Smooth muscle cell (in vitro differentiated cells): ENCODE results near the gene CCDC190. TPM values are rescaled to one million over a fixed set of nuclear protein-coding genes. Genes with fewer than 3 reads are reported as not detected.

ENCODE experiments used
- DNase-seq: peaks from one replicate; lab custom pipeline; 2025; ENCODE audit not compliant: unreplicated experiment; lab: John Stamatoyannopoulos, UW
- H2AFZ ChIP-seq: fragments of 200-600 bp; sonication (generic); 2 replicates; pipeline ENCODE4 v1.6.0; 2016; ENCODE audit warnings: antibody characterized with exemption, low read depth, mild to moderate bottlenecking
- H3F3A ChIP-seq: fragments of 200-600 bp; sonication (generic); 2 replicates; pipeline ENCODE4 v1.6.0; 2017; ENCODE audit warnings: antibody characterized with exemption, low read depth
- H3K27ac ChIP-seq: fragments of 200-600 bp; sonication (generic); 2 replicates; pipeline ENCODE4 v1.5.1; 2016; ENCODE audit warnings: low read depth, mild to moderate bottlenecking
- H3K27me3 ChIP-seq: fragments of 200-600 bp; sonication (generic); 2 replicates; pipeline ENCODE4 v1.6.1; 2016; ENCODE audit warnings: low read depth, mild to moderate bottlenecking
- H3K36me3 ChIP-seq: fragments of 200-600 bp; sonication (generic); 2 replicates; pipeline ENCODE4 v1.5.1; 2016; ENCODE audit warnings: low read depth
- H3K4me1 ChIP-seq: fragments of 200-600 bp; sonication (generic); 2 replicates; pipeline ENCODE4 v1.5.1; 2016; ENCODE audit warnings: low read depth
- H3K4me2 ChIP-seq: fragments of 200-600 bp; sonication (generic); 2 replicates; pipeline ENCODE4 v1.6.0; 2016; ENCODE audit warnings: mild to moderate bottlenecking
- H3K4me3 ChIP-seq: fragments of 200-600 bp; sonication (generic); 2 replicates; pipeline ENCODE4 v1.5.1; 2016; ENCODE audit warnings: mild to moderate bottlenecking
- H3K79me2 ChIP-seq: fragments of 200-600 bp; sonication (generic); 2 replicates; pipeline ENCODE4 v1.6.0; 2016; ENCODE audit warnings: low read depth, mild to moderate bottlenecking
- H3K9ac ChIP-seq: fragments of 200-600 bp; sonication (generic); 2 replicates; pipeline ENCODE4 v1.6.0; 2016; ENCODE audit warnings: low read depth
- H3K9me3 ChIP-seq: fragments of 200-600 bp; sonication (generic); replicated peaks from 2 replicates; pipeline ENCODE4 v1.5.1; 2016; ENCODE audit warnings: low read depth
- H4K20me1 ChIP-seq: fragments of 200-600 bp; sonication (generic); 2 replicates; pipeline ENCODE4 v1.6.0; 2016; ENCODE audit warnings: low read depth
- WGBS: methylation state at CpG from one replicate; pipeline ENCODE4 v1.1.7; 2016; ENCODE audit warnings: low lambda C conversion rate; 5-methylcytosine and 5-hydroxymethylcytosine counted together
- polyA plus RNA-seq: library from polyadenylated mRNA; unstranded; fragments of >200 nt; fragmentation: Nextera tagmentation; extraction: Ambion mirVana; gene quantifications from 2 replicates; pipeline ENCODE4 v1.2.1, GENCODE V29; 2016
- total RNA-seq: library from RNA; depleted of rRNA; stranded (reverse); fragments of >200 nt; gene quantifications from 2 replicates; pipeline ENCODE4 v1.2.3, GENCODE V29; 2014
- TF ChIP-seq, protein P1 (sequence below): fragments of 200-600 bp; sonication (generic); IDR thresholded peaks from 2 replicates; pipeline ENCODE4 v1.5.1; 2017; ENCODE audit warnings: borderline replicate concordance, mild to moderate bottlenecking, antibody characterized with exemption; ENCODE audit not compliant: insufficient read depth, poor library complexity, severe bottlenecking

Gene CCDC190
- total and polyA plus RNA-seq, 2 experiments from 2014 or later: not detected

- H4K20me1 ChIP-seq: no peaks in the 10 kb centered on the region
- H3K4me2 ChIP-seq: no peak overlapping the region
- no peak for DNase-seq
- peaks cover 16% of the 10 kb centered on the region for H3F3A ChIP-seq
- WGBS: 95% methylated on average over 3 of the region's 3 CpGs
- no peaks in the 10 kb centered on the region for H3K36me3 ChIP-seq
- no peaks in the 10 kb centered on the region for H3K27me3 ChIP-seq
- no peak overlapping the region for H3K27ac ChIP-seq
- H2AFZ ChIP-seq: no peak overlapping the region
- no peaks in the 10 kb centered on the region for H3K9me3 ChIP-seq
- TF ChIP-seq, protein P1, sequence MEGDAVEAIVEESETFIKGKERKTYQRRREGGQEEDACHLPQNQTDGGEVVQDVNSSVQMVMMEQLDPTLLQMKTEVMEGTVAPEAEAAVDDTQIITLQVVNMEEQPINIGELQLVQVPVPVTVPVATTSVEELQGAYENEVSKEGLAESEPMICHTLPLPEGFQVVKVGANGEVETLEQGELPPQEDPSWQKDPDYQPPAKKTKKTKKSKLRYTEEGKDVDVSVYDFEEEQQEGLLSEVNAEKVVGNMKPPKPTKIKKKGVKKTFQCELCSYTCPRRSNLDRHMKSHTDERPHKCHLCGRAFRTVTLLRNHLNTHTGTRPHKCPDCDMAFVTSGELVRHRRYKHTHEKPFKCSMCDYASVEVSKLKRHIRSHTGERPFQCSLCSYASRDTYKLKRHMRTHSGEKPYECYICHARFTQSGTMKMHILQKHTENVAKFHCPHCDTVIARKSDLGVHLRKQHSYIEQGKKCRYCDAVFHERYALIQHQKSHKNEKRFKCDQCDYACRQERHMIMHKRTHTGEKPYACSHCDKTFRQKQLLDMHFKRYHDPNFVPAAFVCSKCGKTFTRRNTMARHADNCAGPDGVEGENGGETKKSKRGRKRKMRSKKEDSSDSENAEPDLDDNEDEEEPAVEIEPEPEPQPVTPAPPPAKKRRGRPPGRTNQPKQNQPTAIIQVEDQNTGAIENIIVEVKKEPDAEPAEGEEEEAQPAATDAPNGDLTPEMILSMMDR: no peak
- no peak overlapping the region for H3K9ac ChIP-seq
- H3K79me2 ChIP-seq: no peaks in the 10 kb centered on the region
- H3K4me1 ChIP-seq: peaks cover 9% of the 10 kb centered on the region
- no peak overlapping the region for H3K4me3 ChIP-seq
Measured at GRCh38 chr1:162904023-162904422, 43.0 kb upstream of the CCDC190 start.

DNA sequence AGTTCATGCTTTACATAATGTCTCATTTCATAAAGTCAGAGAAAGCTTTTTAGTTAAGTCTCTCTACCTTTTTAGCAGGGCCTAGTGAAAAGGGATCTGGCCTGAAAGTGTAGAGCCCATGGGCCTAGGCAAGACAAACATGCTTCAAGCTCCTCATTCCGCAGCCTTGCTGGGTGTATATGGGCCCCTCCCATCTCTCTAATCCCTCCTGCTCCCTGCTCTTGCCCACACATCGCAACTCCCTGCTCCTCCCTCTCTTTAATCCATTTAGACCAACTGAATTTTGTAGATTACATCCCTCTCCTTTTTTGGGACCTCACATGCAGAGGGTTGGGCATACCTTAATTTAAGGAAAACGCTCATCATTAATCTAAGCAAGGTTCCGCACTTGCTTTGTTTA, 42.3 kb upstream of the CCDC190 start:
- Histone ChIP-seq H3K4me2 (no peak overlapping the region), H4K20me1 (no peaks in the 10 kb centered on the region), H2AFZ (no peak overlapping the region), H3K4me1 (peaks cover 9% of the 10 kb centered on the region), H3K9me3 (no peaks in the 10 kb centered on the region), H3F3A (peaks cover 16% of the 10 kb centered on the region), H3K36me3 (no peaks in the 10 kb centered on the region), H3K27ac (no peak overlapping the region), H3K27me3 (no peaks in the 10 kb centered on the region), H3K4me3 (no peak overlapping the region), H3K9ac (no peak overlapping the region), H3K79me2 (no peaks in the 10 kb centered on the region)
- 66% methylated on average over 4 of the region's 4 CpGs for WGBS
- TF ChIP-seq, protein P1: no peak
- DNase-seq: no peak

DNA sequence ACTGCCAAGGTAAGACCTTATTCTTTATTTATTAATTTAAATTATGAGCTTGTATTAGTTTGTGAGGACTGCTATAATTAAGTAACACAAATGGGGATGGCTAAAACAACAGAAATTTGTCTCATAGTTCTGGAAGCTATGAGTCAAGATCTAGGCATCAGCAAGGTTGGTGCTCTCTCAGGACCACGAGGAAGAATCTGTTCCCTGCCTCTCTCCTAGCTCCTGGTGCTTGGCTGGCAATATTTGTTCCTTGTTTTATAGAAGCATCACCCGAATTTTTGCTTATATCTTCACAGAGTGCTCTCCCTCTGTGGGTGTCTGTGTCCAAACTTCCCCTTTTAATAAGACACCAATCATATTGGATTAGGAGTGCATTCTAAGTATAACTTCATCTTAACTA, 41.4 kb upstream of the CCDC190 start:
- H3K4me3 ChIP-seq: no peak overlapping the region
- WGBS: 55% methylated on average over 2 of the region's 2 CpGs
- peaks cover 16% of the 10 kb centered on the region for H3F3A ChIP-seq
- no peak for DNase-seq
- TF ChIP-seq, protein P1: no peak
- no peaks in the 10 kb centered on the region for H3K9me3 ChIP-seq
- H3K36me3 ChIP-seq: no peaks in the 10 kb centered on the region
- no peak overlapping the region for H2AFZ ChIP-seq
- no peak overlapping the region for H3K27ac ChIP-seq
- H4K20me1 ChIP-seq: no peaks in the 10 kb centered on the region
- H3K4me1 ChIP-seq: peaks cover 9% of the 10 kb centered on the region
- no peak overlapping the region for H3K4me2 ChIP-seq
- H3K9ac ChIP-seq: no peak overlapping the region
- no peaks in the 10 kb centered on the region for H3K79me2 ChIP-seq
- H3K27me3 ChIP-seq: no peaks in the 10 kb centered on the region

DNA sequence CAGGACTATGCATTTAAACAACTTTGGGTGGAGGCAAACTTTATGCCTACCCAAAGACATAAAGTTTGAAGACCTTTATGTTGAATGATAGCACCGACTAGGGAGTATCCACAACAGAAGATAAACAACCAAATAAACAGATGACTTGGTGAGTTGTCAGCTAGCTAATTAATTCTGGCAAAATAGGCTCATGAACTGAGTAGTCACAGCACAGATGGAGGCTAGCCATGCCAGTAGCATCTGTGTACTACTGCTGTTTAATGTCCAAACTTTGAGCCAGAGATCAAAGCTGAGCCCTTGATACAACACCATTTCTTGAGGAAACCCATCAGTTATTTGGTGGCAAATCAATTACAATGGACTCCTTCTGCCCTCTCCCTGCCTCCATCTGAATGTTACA, 40.3 kb upstream of the CCDC190 start:
- Histone ChIP-seq H3K9me3 (no peaks in the 10 kb centered on the region), H3K27ac (no peak overlapping the region), H2AFZ (no peak overlapping the region), H3K9ac (no peak overlapping the region), H4K20me1 (no peaks in the 10 kb centered on the region), H3F3A (peaks cover 11% of the 10 kb centered on the region), H3K79me2 (no peaks in the 10 kb centered on the region), H3K36me3 (no peaks in the 10 kb centered on the region), H3K27me3 (no peaks in the 10 kb centered on the region), H3K4me1 (peaks cover 9% of the 10 kb centered on the region), H3K4me2 (no peak overlapping the region), H3K4me3 (no peak overlapping the region)
- DNase-seq: no peak
- TF ChIP-seq, protein P1: no peak
- WGBS: 75% methylated on average over 1 of the region's 1 CpG
